ENCODE measurements around the gene TIMM21.
A peak's percentile ranks its signal among the peaks of the same experiment; 100 is the strongest.

The TIMM21 gene, protein sequence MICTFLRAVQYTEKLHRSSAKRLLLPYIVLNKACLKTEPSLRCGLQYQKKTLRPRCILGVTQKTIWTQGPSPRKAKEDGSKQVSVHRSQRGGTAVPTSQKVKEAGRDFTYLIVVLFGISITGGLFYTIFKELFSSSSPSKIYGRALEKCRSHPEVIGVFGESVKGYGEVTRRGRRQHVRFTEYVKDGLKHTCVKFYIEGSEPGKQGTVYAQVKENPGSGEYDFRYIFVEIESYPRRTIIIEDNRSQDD

DNA sequence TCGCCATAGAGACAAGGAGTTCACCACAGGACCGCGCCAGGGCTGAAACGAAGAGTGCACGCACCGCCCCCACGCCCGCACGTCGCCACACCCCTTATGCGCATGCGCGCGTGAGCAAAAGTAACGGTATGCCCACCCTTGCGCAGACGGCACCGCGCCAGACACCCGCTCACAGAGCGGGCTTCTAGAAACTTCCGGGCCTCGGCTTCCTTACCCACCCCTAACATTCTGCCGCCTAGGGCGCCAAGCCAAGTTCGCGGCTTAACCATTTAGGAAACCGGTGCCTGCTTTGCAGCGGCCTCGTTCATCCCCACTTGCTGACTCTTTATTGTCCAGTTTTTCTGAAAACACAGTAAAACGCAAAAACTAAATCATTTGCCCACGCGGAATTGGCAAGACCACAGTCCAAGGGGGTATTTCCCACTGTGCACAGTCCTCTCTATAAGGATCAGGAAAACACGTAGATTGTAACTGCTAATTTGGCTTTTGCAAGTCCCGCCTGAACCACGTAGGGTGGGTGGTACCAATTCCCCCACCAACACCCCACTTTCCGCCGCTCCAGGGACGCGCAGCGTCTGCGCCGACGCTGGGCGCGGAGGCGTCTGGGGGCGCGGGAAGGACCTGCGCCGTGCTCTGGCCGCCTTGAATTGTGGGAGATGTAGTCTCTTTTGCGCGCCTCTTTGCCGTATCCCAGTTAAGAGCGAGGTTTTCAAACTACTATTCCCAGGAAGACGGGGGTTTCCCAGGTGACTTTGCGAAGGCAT lies at the start of gene TIMM21, which contains the start of gene FBXO15:
Gene TIMM21 (plus strand): TSS at position 745 of the 764 bp plus-strand sequence. CDS start 286 bp downstream, outside the sequence.
Gene FBXO15 (minus strand): TSS at position 56 of the 764 bp plus-strand sequence. CDS start 49 bp downstream, at position 7.
- TF ChIP-seq CTCF (IDR thresholded peaks at IDR 0.05; ENCODE audit: low read length, missing control alignments): no peak
- peak; percentile 98 for DNase-seq (ENCODE audit: low read depth)
- H3K4me3 ChIP-seq (replicated peaks; ENCODE audit: low read depth, low read length): peak within 1 kb of the TSS; percentile 100

DNA sequence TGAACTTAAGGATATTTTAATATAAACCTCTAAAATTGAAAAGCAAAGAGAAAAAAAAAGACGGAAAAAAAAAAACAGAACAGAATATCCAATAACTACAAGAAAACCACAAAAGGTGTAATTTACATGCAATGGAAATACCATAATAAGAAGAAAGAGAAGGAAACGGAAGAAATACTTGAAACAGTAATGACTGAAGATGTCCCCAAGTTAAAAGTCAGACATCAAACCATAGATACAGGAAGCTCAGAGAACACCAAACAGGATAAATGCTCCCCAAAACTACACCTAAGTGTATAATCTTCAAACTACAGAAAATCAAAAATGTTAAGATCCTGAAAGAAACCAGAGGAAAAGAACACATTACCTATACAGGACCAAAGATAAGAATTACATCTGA lies 39.9 kb upstream of the TIMM21 start:
- no peak overlapping the region for H3K4me3 ChIP-seq (replicated peaks; ENCODE audit: low read depth, low read length)
- DNase-seq (ENCODE audit: low read depth): no peak
- TF ChIP-seq CTCF (IDR thresholded peaks at IDR 0.05; ENCODE audit: low read length, missing control alignments): no peak

DNA sequence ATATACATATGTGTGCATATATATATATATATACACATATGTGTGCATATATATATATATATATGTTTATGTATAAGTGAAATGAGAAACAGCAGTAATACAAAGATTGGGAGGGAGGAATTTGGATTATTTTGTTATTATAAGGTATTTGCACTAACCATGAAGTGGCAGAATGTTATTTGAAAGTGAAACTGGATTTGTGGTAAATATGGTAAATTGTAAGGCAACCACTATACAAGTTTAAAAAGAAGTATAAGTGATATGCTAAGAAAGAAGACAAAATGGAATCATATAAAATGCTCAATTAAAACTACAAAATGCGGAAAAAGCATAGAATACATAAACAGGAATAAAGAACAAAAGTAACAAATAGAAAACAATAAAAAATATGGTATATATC lies 38.2 kb upstream of the TIMM21 start:
- no peak for DNase-seq (ENCODE audit: low read depth)
- no peak overlapping the region for H3K4me3 ChIP-seq (replicated peaks; ENCODE audit: low read depth, low read length)
- TF ChIP-seq CTCF (IDR thresholded peaks at IDR 0.05; ENCODE audit: low read length, missing control alignments): no peak

DNA sequence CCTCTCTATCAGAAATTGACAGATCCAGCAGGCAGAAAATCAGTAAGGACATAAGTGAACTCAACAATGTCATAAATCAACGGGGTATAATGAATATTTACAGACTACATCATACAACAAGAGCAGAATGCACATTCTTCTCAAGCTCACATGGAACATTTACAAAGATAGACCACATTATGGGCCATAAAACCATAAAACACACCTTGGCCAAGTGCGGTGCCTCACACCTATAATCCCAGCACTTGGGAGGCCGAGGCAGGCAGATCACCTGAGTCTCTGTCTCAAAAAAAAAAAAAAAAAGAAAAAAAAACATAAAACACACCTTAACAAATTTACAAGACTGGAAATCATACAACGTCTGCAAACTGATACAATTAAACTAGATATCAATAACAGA lies 37.3 kb upstream of the TIMM21 start:
- DNase-seq (ENCODE audit: low read depth): no peak

DNA sequence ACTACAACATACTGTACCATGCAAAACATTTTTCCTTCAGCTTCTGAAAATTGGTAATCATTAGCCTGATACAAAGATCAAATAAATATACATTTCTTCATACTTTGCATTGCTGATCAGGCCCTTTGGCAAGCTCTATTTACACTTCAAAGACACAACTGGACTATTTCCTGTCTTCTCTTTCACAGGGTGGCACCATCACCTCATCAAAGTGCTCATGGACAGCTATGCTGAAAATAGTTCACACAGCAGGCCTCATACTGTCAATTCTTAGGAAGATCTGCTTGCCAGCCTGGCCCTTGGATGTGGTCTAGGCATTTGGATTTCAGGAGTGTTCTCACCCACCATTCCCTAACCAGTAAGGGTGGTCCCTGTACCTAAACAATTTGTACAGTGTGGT lies 34.6 kb upstream of the TIMM21 start:
- no peak for TF ChIP-seq CTCF (IDR thresholded peaks at IDR 0.05; ENCODE audit: low read length, missing control alignments)
- H3K4me3 ChIP-seq (replicated peaks; ENCODE audit: low read depth, low read length): no peak overlapping the region
- DNase-seq (ENCODE audit: low read depth): no peak

More for the DNA sequence above, 37.3 kb upstream of the TIMM21 start:
- H3K4me3 ChIP-seq (replicated peaks; ENCODE audit: low read depth, low read length): no peak overlapping the region
- TF ChIP-seq CTCF (IDR thresholded peaks at IDR 0.05; ENCODE audit: low read length, missing control alignments): no peak

DNA sequence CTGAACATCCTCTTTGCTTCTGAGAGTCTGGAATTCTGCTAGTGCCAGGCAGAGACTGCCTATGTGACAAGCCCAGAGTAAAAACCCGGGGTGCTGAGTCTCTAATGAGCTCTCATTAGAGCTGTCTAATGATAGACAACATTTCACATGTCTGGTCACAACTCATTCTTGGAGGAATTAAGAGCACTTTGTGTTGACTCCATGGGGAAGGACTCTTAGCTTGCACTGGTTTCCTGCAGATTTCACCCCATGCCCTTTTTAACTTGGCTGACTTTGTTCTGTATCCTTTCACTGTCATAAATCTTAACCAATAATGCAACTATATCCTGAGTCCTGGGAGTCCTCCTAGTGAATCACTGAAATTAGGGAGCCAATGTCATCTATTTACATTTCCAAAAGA lies 34.2 kb upstream of the TIMM21 start:
- H3K4me3 ChIP-seq (replicated peaks; ENCODE audit: low read depth, low read length): no peak overlapping the region
- DNase-seq (ENCODE audit: low read depth): no peak
- no peak for TF ChIP-seq CTCF (IDR thresholded peaks at IDR 0.05; ENCODE audit: low read length, missing control alignments)

All from fibroblast of pulmonary artery (primary cell).